Spleen (tissue), 7 donors: ENCODE results near the gene KCP.

Experiments used
- CTCF ChIP-seq, 11 experiments: fragments of 200-600 bp in 7 of 11; fragments of 450-650 bp in 4 of 11; sonication (generic) in 4 of 11; IDR thresholded peaks in 8 of 11; conservative IDR thresholded peaks in 3 of 11; 1 replicate in 7 of 11; 2 replicates in 4 of 11; pipeline versions ENCODE4 v1.4.0 to v1.8.0; 2016 to 2021; ENCODE audit warnings: antibody characterized with exemption in 11 of 11, inconsistent platforms in 4 of 11, mild to moderate bottlenecking in 1 of 11
- POLR2A ChIP-seq, 3 donors: fragments of 450-650 bp; IDR thresholded peaks; one replicate each; pipeline ENCODE4 v1.5.1; 2017; ENCODE audit warnings: antibody characterized with exemption in 3 of 3, mild to moderate bottlenecking in 1 of 3
- POLR2AphosphoS5 ChIP-seq, 3 donors: sonication (generic); formaldehyde crosslinking; IDR thresholded peaks; one replicate each; pipeline ENCODE4 v1.5.1; 2017; ENCODE audit warnings: antibody characterized with exemption in 3 of 3
- donor health status: DM: no; HTN: no; CAD: no; lungs with moderate emphysema.
- donor health status: DM: no; HTN: no; CAD: no.
- donor health status: DM: no; HTN: no; CAD: no.

GRCh38 chr7:128856001-128856718, 54.3 kb downstream of the KCP start:
- TF ChIP-seq CTCF (IDR thresholded peaks at IDR 0.05 in 8 of 11, conservative IDR thresholded peaks at IDR 0.05 in 3 of 11) (no peak), POLR2AphosphoS5 (IDR thresholded peaks at IDR 0.05) (no peak), POLR2A (IDR thresholded peaks at IDR 0.05) (no peak)
